Endodermal cell (in vitro differentiated cells): Measurements from ENCODE around the gene VWA3B. TPM values are rescaled to one million over a fixed set of nuclear protein-coding genes. Genes with fewer than 3 reads are reported as not detected.

Experiments used
- DNase-seq: peaks from one replicate; pipeline ENCODE4 v3.0.0-alpha.2; 2017
- H3K27ac ChIP-seq: 2 replicates; pipeline ENCODE4 v1.5.1; 2013; ENCODE audit warnings: mild to moderate bottlenecking, low read depth, low read length, moderate library complexity
- H3K27me3 ChIP-seq: 2 replicates; pipeline ENCODE4 v1.6.1; 2013; ENCODE audit warnings: mild to moderate bottlenecking, low read length, moderate library complexity; ENCODE audit not compliant: insufficient read depth, control insufficient read depth, poor library complexity, severe bottlenecking
- H3K36me3 ChIP-seq: 2 replicates; pipeline ENCODE4 v1.7.0; 2013; ENCODE audit warnings: mild to moderate bottlenecking, low read length, moderate library complexity; ENCODE audit not compliant: control insufficient read depth, insufficient read depth
- H3K4me1 ChIP-seq: one replicate; pipeline ENCODE4 v1.7.0; 2013; ENCODE audit warnings: low read length; ENCODE audit not compliant: control insufficient read depth, insufficient read depth
- H3K4me3 ChIP-seq: 2 replicates; pipeline ENCODE4 v1.5.1; 2013; ENCODE audit warnings: mild to moderate bottlenecking, low read length, moderate library complexity
- H3K9ac ChIP-seq: 2 replicates; pipeline ENCODE4 v1.6.1; 2013; ENCODE audit warnings: mild to moderate bottlenecking, low read length, moderate library complexity; ENCODE audit not compliant: poor library complexity, severe bottlenecking; ENCODE audit errors: extremely low read depth
- H3K9me3 ChIP-seq: 2 replicates; pipeline ENCODE4 v1.6.1; 2013; ENCODE audit warnings: mild to moderate bottlenecking, low read length, moderate library complexity; ENCODE audit not compliant: control insufficient read depth
- H3K27ac Mint-ChIP-seq: 2 replicates; pipeline ENCODE4 v1.8.0; 2020; ENCODE audit warnings: mixed read lengths
- H3K27me3 Mint-ChIP-seq: 2 replicates; pipeline ENCODE4 v1.8.0; 2021; ENCODE audit warnings: mild to moderate bottlenecking, mixed read lengths; ENCODE audit not compliant: insufficient read depth
- H3K36me3 Mint-ChIP-seq: 2 replicates; pipeline ENCODE4 v1.8.0; 2020; ENCODE audit warnings: low read depth, mixed read lengths
- H3K4me1 Mint-ChIP-seq: 2 replicates; pipeline ENCODE4 v1.8.0; 2020; ENCODE audit warnings: mixed read lengths
- H3K4me3 Mint-ChIP-seq: 2 replicates; pipeline ENCODE4 v1.8.0; 2020; ENCODE audit warnings: mild to moderate bottlenecking, moderate library complexity, mixed read lengths
- H3K9me3 Mint-ChIP-seq: 2 replicates; pipeline ENCODE4 v1.8.0; 2020; ENCODE audit warnings: mild to moderate bottlenecking, mixed read lengths
- WGBS, 2 experiments: methylation state at CpG; one replicate each; pipeline versions ENCODE4 v1.1.5 to v1.1.7; 2013; ENCODE audit warnings: missing lambda C conversion rate in 2 of 2, mixed read lengths in 1 of 2; ENCODE audit not compliant: insufficient coverage in 1 of 2, insufficient read length in 1 of 2; 5-methylcytosine and 5-hydroxymethylcytosine counted together
- total RNA-seq, 2 donors: library from RNA; stranded (reverse); fragmentation: NEBNext Ultra II Directional in 1 of 2; extraction: Animal tissue kit (Norgen Biotek cat#: 25700) in 1 of 2; gene quantifications; 2 replicates in 1 of 2; 3 replicates in 1 of 2; pipeline ENCODE4 v1.2.1, GENCODE V29; 2021
- TF ChIP-seq, protein P1 (sequence below): fragments of 200-600 bp; sonication (generic); conservative IDR thresholded peaks from 2 replicates; pipeline ENCODE4 v1.5.0; 2021; ENCODE audit warnings: antibody characterized with exemption, mild to moderate bottlenecking

Gene VWA3B
- total RNA-seq, 2 donors from 2014 or later: 0.38 to 0.64 TPM

DNA sequence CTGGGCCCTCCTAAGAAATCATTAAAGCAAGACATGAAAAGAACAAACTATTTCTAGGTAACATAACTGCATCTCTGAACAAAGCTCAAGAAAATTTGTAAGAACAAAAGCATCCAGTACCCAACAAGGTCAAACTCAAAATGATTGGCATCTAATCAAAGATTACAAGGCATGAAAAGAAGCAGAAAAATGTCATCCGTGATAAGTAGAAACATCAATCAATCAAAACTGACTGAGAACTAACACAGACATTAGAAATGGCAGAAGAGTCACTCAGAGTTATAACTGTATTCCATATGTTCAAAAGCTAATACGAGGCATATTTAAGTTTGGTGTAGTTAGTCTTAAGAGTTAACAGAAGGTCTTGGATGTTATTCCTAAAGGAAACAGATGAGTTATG lies 80.9 kb downstream of the VWA3B start:
- H3K27me3 ChIP-seq: no peaks in the 10 kb centered on the region
- no peak overlapping the region for H3K4me3 Mint-ChIP-seq
- H3K27ac ChIP-seq: no peak overlapping the region
- H3K4me1 ChIP-seq: no peaks in the 10 kb centered on the region
- peaks cover 6% of the 10 kb centered on the region for H3K4me1 Mint-ChIP-seq
- H3K36me3 ChIP-seq: no peaks in the 10 kb centered on the region
- H3K4me3 ChIP-seq: no peak overlapping the region
- no peak overlapping the region for H3K9ac ChIP-seq
- DNase-seq: no peak
- no peaks in the 10 kb centered on the region for H3K36me3 Mint-ChIP-seq
- H3K27ac Mint-ChIP-seq: no peak overlapping the region
- 91 to 100% methylated on average over 2 of the region's 2 CpGs for WGBS, 2 experiments
- TF ChIP-seq, protein P1, sequence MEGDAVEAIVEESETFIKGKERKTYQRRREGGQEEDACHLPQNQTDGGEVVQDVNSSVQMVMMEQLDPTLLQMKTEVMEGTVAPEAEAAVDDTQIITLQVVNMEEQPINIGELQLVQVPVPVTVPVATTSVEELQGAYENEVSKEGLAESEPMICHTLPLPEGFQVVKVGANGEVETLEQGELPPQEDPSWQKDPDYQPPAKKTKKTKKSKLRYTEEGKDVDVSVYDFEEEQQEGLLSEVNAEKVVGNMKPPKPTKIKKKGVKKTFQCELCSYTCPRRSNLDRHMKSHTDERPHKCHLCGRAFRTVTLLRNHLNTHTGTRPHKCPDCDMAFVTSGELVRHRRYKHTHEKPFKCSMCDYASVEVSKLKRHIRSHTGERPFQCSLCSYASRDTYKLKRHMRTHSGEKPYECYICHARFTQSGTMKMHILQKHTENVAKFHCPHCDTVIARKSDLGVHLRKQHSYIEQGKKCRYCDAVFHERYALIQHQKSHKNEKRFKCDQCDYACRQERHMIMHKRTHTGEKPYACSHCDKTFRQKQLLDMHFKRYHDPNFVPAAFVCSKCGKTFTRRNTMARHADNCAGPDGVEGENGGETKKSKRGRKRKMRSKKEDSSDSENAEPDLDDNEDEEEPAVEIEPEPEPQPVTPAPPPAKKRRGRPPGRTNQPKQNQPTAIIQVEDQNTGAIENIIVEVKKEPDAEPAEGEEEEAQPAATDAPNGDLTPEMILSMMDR: no peak
- H3K9me3 Mint-ChIP-seq: no peaks in the 10 kb centered on the region
- no peaks in the 10 kb centered on the region for H3K9me3 ChIP-seq
- H3K27me3 Mint-ChIP-seq: no peaks in the 10 kb centered on the region

DNA sequence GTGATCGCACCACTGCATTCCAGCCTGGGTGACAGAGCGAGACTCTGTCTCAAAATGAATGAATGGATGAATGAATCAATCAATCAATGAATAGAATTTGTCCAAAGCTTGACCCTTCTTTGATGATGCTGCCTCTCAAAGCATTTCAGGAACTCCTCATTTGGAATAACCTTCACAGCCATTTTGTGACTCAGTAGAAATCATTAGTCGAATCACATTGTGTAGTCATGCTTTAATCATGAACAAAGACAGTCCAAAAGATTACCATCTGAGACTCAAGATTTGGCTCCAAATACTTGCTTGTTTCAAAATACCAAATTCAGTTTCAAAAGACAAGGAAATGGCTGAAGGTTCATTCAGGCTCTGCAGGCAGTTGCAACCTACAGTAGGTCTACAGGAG lies 83.1 kb downstream of the VWA3B start:
- Mint-ChIP-seq H3K27ac (no peak overlapping the region), H3K27me3 (no peaks in the 10 kb centered on the region), H3K9me3 (peaks cover 11% of the 10 kb centered on the region), H3K4me3 (no peak overlapping the region), H3K36me3 (no peaks in the 10 kb centered on the region), H3K4me1 (no peaks in the 10 kb centered on the region)
- Histone ChIP-seq H3K27ac (no peak overlapping the region), H3K4me1 (no peaks in the 10 kb centered on the region), H3K9ac (no peak overlapping the region), H3K4me3 (no peak overlapping the region), H3K9me3 (no peaks in the 10 kb centered on the region), H3K36me3 (no peaks in the 10 kb centered on the region), H3K27me3 (no peaks in the 10 kb centered on the region)
- DNase-seq: peak; percentile 9
- TF ChIP-seq, protein P1: no peak
- WGBS, 2 experiments: 85 to 98% methylated on average over 3 of the region's 3 CpGs

DNA sequence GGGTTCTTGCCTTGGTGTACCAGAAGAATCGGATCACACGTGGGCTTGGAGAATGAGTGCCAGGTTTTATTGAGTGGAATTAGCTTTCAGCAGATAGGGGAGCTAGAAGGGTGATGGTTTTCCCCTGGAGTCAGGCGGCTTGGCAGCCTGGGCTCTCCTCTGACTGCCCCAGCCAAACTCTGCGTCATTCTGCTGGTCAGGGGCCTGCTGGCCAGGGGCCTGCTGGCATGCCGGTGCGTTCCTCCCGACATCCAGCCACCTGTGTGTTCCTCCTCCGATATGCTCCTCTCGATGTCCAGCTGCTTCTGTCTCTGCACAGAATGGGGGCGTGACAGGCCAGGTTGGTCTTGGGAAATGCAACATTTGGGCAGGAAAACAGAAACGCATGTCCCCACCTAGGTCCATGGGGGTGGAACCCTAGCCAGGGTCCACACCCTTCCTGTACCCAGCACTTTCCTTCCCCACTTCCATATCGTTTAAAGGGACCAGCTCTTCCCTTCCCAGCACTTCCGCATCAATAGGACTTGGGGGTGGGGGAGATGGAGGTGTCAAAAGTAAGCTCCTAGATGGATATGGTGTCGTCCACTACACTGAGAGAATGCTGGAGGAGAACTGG lies 85.3 kb downstream of the VWA3B start:
- Mint-ChIP-seq H3K9me3 (peaks cover 11% of the 10 kb centered on the region), H3K27me3 (peaks cover 4% of the 10 kb centered on the region), H3K4me1 (peaks cover 1% of the 10 kb centered on the region), H3K27ac (no peak overlapping the region), H3K36me3 (no peaks in the 10 kb centered on the region), H3K4me3 (no peak overlapping the region)
- WGBS, 2 experiments: 95 to 96% methylated on average over 7 to 13 of the region's 14 CpGs
- no peak overlapping the region for H3K9ac ChIP-seq
- H3K27me3 ChIP-seq: peaks cover 4% of the 10 kb centered on the region
- TF ChIP-seq, protein P1: no peak
- H3K4me1 ChIP-seq: no peaks in the 10 kb centered on the region
- no peaks in the 10 kb centered on the region for H3K36me3 ChIP-seq
- peak; percentile 19 for DNase-seq
- H3K4me3 ChIP-seq: no peak overlapping the region
- no peak overlapping the region for H3K27ac ChIP-seq
- H3K9me3 ChIP-seq: no peaks in the 10 kb centered on the region
